GM18508 (cell line): Measurements from ENCODE around the gene LPIN1.

Source experiments
- ATAC-seq: cut with Tn5 transposase; IDR thresholded peaks from one replicate; pipeline ENCODE4 v1.9.1; 2021; ENCODE audit warnings: moderate number of reproducible peaks; ENCODE audit not compliant: insufficient read depth, unreplicated experiment

LPIN1 gene

GRCh38 chr2:11777886-11778415 lies 31.5 kb downstream of the LPIN1 start:
- ATAC-seq = no peak

DNA sequence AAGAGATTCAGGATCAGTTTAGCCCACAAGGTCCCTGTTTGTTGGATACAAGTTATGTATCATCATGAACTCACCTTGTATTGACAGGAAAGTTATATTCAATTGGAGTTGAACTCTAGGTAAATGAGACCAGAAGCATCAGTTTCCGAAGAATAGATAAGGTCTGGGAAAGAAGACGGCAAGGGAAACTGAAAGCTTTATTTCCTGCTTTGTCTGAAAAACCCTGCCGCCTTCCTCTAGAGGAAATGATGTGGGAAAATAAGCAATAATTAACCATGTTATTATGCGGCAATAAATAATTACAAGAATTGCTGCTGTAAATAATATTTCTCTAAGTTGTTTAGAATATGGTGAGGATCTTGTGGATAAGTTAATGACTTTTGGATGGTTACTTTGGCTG lies 32.0 kb downstream of the LPIN1 start:
- no peak for ATAC-seq

DNA sequence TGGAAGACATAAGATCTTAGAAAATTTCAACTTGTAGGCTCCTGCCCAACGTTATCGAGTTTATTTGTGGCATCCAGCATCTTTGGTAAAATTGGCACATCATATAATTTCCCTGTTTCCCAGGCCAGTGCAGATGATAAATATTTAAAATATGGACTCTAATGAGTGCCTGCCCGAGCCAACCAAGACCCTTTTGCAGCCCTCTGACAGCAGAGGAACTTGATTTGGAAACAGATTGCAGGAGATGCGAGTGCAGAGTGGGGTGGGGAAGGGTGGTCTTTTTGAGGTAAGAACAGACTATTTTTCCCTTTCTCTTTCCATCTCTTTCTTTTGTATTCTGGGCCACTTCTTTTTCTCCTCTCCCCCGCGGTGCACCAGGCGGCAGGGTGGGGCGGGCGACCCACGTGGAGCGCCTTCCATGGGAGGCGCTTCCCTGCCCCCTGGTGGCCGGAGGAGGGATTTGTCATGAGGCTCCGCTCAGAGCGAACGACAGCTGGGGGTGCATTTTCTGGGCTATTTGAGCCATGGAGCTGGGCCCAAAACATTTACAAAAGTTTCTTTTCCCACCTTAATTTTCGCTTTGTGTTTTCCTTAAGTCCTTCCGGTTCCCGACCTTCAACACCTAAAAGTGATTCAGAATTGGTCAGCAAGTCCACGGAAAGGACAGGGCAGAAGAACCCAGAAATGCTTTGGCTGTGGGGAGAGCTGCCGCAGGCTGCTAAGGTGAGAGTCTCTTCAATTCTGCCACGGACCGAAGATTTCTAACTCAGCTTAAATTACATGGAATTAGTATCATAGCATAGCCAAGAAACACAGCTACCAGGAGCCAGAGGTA lies 32.7 kb downstream of the LPIN1 start:
- ATAC-seq = peak; percentile 51

GRCh38 chr2:11781602-11782001 lies 35.2 kb downstream of the LPIN1 start:
- no peak for ATAC-seq

- no peak for ATAC-seq
Observed at GRCh38 chr2:11784280-11784679, 37.8 kb downstream of the LPIN1 start.

DNA sequence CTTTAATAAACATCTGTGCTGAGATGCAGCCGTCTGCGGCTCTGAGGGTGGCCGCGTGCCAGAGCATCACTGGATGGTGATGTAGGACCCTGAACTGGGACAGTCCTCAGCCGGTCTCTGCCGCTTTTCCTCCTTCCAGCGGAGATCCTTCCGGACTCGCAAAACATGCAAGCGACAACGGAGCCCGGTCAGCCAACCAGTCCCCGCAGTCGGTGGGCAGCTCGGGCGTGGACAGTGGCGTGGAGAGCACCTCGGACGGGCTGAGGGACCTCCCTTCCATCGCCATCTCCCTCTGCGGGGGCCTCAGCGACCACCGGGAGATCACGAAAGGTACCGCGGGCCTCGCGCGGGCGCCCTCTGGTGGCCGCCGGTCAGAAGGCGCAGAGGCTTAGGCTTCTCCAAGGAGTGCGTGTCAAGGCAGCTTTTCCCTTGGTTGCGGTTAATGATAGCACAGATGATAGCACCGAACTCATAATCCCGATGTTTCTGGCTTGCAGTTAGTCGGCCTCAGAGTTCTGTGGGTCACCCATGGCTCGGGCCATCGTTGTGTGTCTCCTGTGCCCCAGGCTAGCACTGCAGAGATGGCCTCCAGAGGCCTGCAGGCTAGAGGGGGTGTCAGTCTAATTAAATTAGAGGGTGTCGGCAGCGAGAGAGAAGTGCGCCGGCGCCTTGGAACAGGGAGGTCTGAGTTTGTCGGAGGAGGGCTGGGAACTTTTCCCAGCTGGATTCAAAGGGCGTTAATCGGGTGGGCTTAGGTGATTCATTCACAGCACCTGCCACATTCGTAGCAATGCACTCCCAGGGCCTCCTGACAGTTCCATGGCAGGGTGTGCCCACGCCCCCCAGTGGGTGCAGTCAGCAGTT lies 38.5 kb downstream of the LPIN1 start:
- no peak for ATAC-seq

- ATAC-seq = no peak
Observed at GRCh38 chr2:11785611-11785940, 39.1 kb downstream of the LPIN1 start.

DNA sequence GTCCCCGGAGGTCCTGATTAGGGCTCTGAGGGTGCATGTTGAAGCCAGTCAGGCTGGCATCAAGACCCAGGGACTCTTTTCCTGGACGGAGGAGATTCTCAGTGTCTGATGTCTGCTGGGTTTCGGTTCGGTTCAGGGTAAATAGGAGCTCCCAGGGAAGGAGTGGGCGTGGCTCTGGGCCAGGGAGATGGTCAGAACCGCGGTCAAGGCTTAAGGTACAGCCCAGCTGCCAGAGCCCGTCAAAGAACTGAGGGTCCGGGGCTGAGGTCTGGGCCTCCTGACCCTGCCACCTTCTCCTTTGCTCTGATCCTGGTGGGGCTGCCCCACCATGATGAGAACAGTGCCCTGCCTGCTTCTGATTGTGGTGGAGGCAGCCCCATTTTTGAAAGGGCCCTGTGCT lies 39.8 kb downstream of the LPIN1 start:
- ATAC-seq = no peak

DNA sequence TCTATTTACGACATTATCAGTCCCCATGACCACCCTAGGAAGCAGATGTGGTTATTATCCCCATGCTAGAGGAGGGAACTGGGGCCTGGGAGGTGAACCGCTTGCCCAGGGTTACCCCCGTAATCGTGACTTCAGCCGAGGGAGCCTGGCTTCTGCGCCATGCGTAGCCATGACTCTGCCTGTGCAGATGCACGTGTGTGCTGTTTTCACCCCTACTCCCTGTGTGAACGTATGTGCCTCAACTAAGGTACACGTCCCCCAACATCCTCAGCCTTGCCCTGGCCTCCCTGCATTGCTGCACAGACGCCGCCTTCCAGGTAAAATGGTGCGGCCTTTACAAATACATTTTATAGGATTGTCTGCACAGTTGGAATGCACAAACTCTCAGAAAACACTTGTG lies 40.2 kb downstream of the LPIN1 start:
- no peak for ATAC-seq

GRCh38 chr2:11787991-11788390 lies 41.6 kb downstream of the LPIN1 start:
- no peak for ATAC-seq

- ATAC-seq = no peak
Observed at GRCh38 chr2:11788461-11789124, 42.2 kb downstream of the LPIN1 start.

DNA sequence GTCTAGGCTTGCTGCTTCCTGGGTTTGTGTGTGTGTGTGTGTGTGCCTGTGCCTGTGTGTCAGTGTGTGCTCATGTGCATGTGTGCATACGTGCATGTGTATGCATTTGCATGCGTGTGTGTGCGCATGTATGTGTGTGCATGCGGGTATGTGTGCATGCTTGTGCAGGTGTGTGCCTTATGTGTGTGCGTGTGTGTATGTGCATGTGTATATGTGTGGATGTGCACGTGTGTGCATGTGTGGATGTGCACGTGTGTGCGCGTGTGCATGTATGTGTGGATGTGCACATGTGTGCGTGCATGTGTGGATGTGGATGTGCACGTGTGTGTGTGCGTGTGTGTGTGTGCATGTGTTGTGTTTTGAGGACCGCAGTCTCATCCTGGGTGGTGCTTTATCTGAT lies 42.8 kb downstream of the LPIN1 start:
- no peak for ATAC-seq

- ATAC-seq = no peak
Observed at GRCh38 chr2:11790228-11790627, 43.8 kb downstream of the LPIN1 start.

- ATAC-seq = no peak
Observed at GRCh38 chr2:11795590-11795989, 49.2 kb downstream of the LPIN1 start.

DNA sequence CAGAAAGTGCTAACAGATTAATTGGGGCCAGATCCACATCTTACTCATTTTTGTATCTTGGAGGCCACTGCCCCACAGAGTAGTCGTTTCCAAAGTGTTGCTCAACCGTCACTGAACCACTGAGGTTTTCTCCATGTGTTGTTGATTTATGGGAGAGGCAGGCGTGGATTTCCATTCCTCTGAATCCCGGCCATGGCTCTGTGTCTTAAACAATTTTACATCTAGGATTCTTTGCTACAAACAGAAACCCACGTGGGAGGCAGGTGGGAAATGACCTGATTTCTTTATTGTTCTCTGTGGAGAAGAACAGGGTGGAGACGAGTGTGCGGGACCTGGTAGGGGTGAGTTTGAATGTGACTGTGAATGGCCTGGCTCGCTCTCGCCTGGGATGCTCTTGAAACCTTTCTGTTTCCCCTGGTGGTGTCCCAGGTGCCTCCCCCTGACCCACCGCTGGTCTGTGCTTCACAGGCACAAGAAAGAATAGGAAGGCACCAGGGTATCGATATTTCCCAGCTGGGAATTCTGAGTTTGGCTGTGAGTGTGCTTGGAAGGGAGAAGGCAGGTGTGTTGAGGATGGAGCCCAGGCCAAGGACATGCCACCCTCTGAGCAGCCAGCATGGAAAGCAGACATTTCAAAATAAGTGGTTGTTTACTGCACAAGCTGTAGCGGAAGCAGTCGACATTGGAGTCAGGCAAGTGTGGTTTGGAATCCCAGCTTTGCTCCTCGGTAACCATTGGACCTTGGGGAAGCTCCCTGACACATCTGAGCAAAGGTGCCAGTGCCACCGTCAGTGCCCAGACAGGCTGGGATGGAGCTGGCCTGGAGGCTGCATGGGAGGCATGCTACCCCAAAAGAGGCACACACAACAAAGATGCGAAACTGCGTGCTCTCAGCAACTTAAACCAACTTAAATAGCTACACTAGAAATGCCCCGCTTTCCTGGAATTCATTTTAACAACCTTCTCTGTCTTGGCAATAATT lies 50.0 kb downstream of the LPIN1 start:
- ATAC-seq = no peak

DNA sequence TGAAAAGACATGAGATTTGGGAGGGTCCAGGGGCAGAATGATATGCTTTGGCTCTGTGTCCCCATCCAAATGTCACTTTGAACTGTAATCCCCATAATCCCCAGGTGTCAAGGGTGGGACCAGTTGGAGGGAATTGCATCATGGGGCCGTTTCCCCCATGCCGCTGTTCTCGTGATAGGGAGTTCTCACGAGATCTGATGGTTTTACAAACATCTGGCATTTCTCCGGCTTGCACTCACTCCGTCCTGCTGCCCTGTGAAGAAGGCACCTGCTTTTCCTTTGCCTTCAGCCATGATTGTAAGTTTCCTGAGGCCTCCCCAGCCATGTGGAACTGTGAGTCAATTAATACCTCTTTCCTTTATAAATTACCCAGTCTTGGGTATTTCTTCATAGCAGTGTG lies 51.4 kb downstream of the LPIN1 start:
- no peak for ATAC-seq

DNA sequence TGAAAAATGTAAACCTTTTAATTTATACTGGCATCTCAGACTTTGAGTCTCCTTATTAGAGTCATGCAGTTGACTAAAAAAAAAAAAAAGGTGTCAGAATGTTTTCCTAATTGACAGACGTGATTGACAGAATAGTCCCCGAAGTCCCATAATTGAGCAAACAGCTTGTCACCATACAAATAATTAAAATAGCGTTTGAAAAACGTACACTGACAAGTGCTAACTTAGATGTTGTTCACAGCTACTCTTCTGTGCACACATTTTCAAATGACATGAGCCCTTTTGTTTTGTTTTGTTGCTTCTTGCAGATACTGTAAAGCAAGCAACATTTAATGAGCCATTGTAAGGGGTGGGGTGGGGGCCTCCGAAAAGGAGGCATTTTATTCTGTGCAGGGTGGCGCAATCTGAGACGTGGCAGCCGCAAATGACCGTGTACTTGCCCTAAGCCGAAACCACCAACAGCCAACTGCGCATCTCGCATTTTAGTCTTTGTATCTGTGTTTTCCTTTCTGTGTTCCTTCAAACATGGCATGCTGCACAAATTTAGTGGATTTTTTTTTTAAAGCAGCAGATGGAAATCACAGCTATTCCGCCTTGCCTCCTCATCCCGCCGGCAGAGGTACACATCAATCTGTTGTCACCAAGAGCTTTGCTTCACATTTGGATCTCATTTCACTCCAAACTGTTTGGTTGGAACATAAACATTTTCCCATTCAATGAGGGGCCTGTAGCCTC lies 52.4 kb downstream of the LPIN1 start:
- ATAC-seq = no peak

- no peak for ATAC-seq
Observed at GRCh38 chr2:11799826-11800225, 53.4 kb downstream of the LPIN1 start.

- no peak for ATAC-seq
Observed at GRCh38 chr2:11802782-11803191, 56.4 kb downstream of the LPIN1 start.
